HCT116 (cell line): ENCODE data around the gene MRPS18C. TPM values are rescaled to one million over a fixed set of nuclear protein-coding genes. Genes with fewer than 3 reads are reported as not detected.

Experiments used
- ATAC-seq: fragments of 200-7000 bp; cut with Tn5 transposase; 2 replicates; pipeline ENCODE4 v1.9.1; 2020; ENCODE audit warnings: mild to moderate bottlenecking, moderate library complexity
- Bru-seq: library from RNA; stranded (reverse); fragments of 400-500 nt; gene quantifications from one replicate; lab custom pipeline; 2021; lab: Mats Ljungman, UMichigan
- BruChase-seq, 2 experiments: library from RNA; stranded (reverse); fragments of 400-500 nt; gene quantifications; one replicate each; lab custom pipeline; 2021; lab: Mats Ljungman, UMichigan
- BruUV-seq: library from RNA; stranded (reverse); fragments of 400-500 nt; replicated peaks from 2 replicates; lab custom pipeline; 2021; lab: Mats Ljungman, UMichigan
- CTCF ChIA-PET: fragments of 300-600 bp; sonication (Branson Sonifier 250); formaldehyde crosslinking; loops from one replicate; lab custom pipeline; 2021; ENCODE audit warnings: antibody characterized with exemption; lab: Charles Lee
- POLR2A ChIA-PET: fragments of 300-600, 350-600 bp; sonication (Branson Sonifier 250); formaldehyde crosslinking; loops from one replicate; lab custom pipeline; 2021; ENCODE audit warnings: antibody characterized with exemption; lab: Charles Lee
- RAD21 ChIA-PET, 2 experiments: fragments of 300-600 bp; sonication (Branson Sonifier 250); formaldehyde crosslinking; loops; one replicate each; lab custom pipeline; 2023; ENCODE audit warnings: low total read pairs in 2 of 2; ENCODE audit not compliant: uncharacterized antibody in 2 of 2, unreplicated experiment in 2 of 2, low non-redundant PET in 1 of 2; lab: Charles Lee
- DNase-seq: peaks from one replicate; pipeline ENCODE4 v3.0.0-alpha.2; 2010; ENCODE audit warnings: low read depth, low spot score
- H2AFZ ChIP-seq: fragments of 200-600 bp; shearing (Covaris generic), sonication (generic); 2 replicates; pipeline ENCODE4 v1.6.1; 2017; ENCODE audit warnings: low read depth, mixed run types, mixed read lengths, antibody characterized with exemption, low read length; ENCODE audit not compliant: poor library complexity, severe bottlenecking
- H3K27ac ChIP-seq: 2 replicates; pipeline ENCODE4 v1.5.1; 2012; ENCODE audit warnings: low read depth, low read length
- H3K27me3 ChIP-seq: fragments of 200-600 bp; sonication (generic); 2 replicates; pipeline ENCODE4 v1.6.1; 2016; ENCODE audit warnings: mixed run types, low read length, mixed read lengths; ENCODE audit not compliant: insufficient read depth
- H3K36me3 ChIP-seq, 2 experiments: fragments of 200-500 bp in 1 of 2; fragments of 200-600 bp in 1 of 2; sonication (Bioruptor generic) in 1 of 2; sonication (generic) in 1 of 2; 2 replicates each; pipeline versions ENCODE4 v1.5.1 to v1.6.1; 2014 to 2016; ENCODE audit warnings: low read length in 2 of 2, inconsistent platforms in 1 of 2, mixed read lengths in 1 of 2, mixed run types in 1 of 2; ENCODE audit not compliant: insufficient read depth in 2 of 2, control insufficient read depth in 1 of 2
- H3K4me1 ChIP-seq, 2 experiments: fragments of 200-600 bp in 1 of 2; sonication (generic) in 1 of 2; 2 replicates each; pipeline versions ENCODE4 v1.5.1 to v1.6.1; 2012 to 2017; ENCODE audit warnings: low read length in 2 of 2, inconsistent platforms in 1 of 2, mild to moderate bottlenecking in 1 of 2, mixed read lengths in 1 of 2, mixed run types in 1 of 2, moderate library complexity in 1 of 2; ENCODE audit not compliant: insufficient read depth in 2 of 2, control insufficient read depth in 1 of 2
- H3K4me2 ChIP-seq: fragments of 200-600 bp; sonication (generic); 2 replicates; pipeline ENCODE4 v1.6.1; 2017; ENCODE audit warnings: mixed run types, low read length, mixed read lengths
- H3K4me3 ChIP-seq, 2 experiments: fragments of 200-600 bp in 1 of 2; sonication (generic) in 1 of 2; replicated peaks in 1 of 2; 2 replicates each; pipeline ENCODE4 v1.5.1; 2011 to 2016; ENCODE audit warnings: low read length in 2 of 2, control low read depth in 1 of 2, low read depth in 1 of 2, mild to moderate bottlenecking in 1 of 2, mixed read lengths in 1 of 2, mixed run types in 1 of 2
- H3K79me2 ChIP-seq: fragments of 200-600 bp; sonication (generic); 2 replicates; pipeline ENCODE4 v1.6.1; 2017; ENCODE audit warnings: mild to moderate bottlenecking, mixed run types, low read length, moderate library complexity, mixed read lengths; ENCODE audit not compliant: insufficient read depth
- H3K9ac ChIP-seq: fragments of 200-600 bp; sonication (generic); 2 replicates; pipeline ENCODE4 v1.6.1; 2016; ENCODE audit warnings: low read length, mixed read lengths
- H3K9me2 ChIP-seq: fragments of 200-600 bp; sonication (generic), shearing (Covaris generic); 2 replicates; pipeline ENCODE4 v1.6.1; 2017; ENCODE audit warnings: mixed run types, mild to moderate bottlenecking, moderate library complexity; ENCODE audit not compliant: insufficient read depth
- H3K9me3 ChIP-seq, 2 experiments: fragments of 200-500 bp in 1 of 2; fragments of 200-600 bp in 1 of 2; sonication (Bioruptor generic) in 1 of 2; sonication (generic) in 1 of 2; 2 replicates each; pipeline ENCODE4 v1.6.1; 2014 to 2017; ENCODE audit warnings: low read length in 2 of 2, mixed read lengths in 2 of 2, inconsistent platforms in 1 of 2, low read depth in 1 of 2, mild to moderate bottlenecking in 1 of 2, mixed run types in 1 of 2, moderate library complexity in 1 of 2; ENCODE audit not compliant: control insufficient read depth in 1 of 2, insufficient read depth in 1 of 2
- H4K20me1 ChIP-seq: fragments of 200-600 bp; sonication (generic), shearing (Covaris generic); 2 replicates; pipeline ENCODE4 v1.6.1; 2017; ENCODE audit warnings: mixed run types, mild to moderate bottlenecking, moderate library complexity; ENCODE audit not compliant: insufficient read depth
- CBX3 ChIP-seq: IDR thresholded peaks from 2 replicates; pipeline ENCODE4 v1.6.1; 2012; ENCODE audit warnings: low read depth
- CEBPB ChIP-seq: IDR thresholded peaks from 2 replicates; pipeline ENCODE4 v1.6.1; 2012; ENCODE audit warnings: low read depth
- EGR1 ChIP-seq: IDR thresholded peaks from 2 replicates; pipeline ENCODE4 v1.6.1; 2012; ENCODE audit warnings: low read depth
- ELF1 ChIP-seq: IDR thresholded peaks from 2 replicates; pipeline ENCODE4 v1.6.1; 2012; ENCODE audit warnings: low read depth, borderline replicate concordance
- EZH2 ChIP-seq: fragments of 200-600 bp; sonication (generic); IDR thresholded peaks from 2 replicates; pipeline ENCODE4 v1.6.1; 2017; ENCODE audit warnings: antibody characterized with exemption, mixed run types
- EZH2phosphoT487 ChIP-seq: fragments of 200-600 bp; IDR thresholded peaks from 2 replicates; pipeline ENCODE4 v1.6.1; 2018; ENCODE audit warnings: antibody characterized with exemption, borderline replicate concordance
- JUND ChIP-seq: IDR thresholded peaks from 2 replicates; pipeline ENCODE4 v1.6.1; 2012
- POLR2A ChIP-seq: IDR thresholded peaks from 2 replicates; pipeline ENCODE4 v1.7.0; 2011; ENCODE audit warnings: borderline replicate concordance; ENCODE audit not compliant: insufficient read depth, insufficient read length; ENCODE audit errors: extremely low read depth
- POLR2AphosphoS5 ChIP-seq: IDR thresholded peaks from 2 replicates; pipeline ENCODE4 v1.6.1; 2011; ENCODE audit warnings: mild to moderate bottlenecking, low read depth, low read length, moderate library complexity
- RAD21 ChIP-seq: IDR thresholded peaks from 2 replicates; pipeline ENCODE4 v1.6.1; 2012; ENCODE audit warnings: low read depth, mild to moderate bottlenecking
- SIN3A ChIP-seq: IDR thresholded peaks from 2 replicates; pipeline ENCODE4 v1.6.1; 2012; ENCODE audit warnings: low read depth
- SRF ChIP-seq: IDR thresholded peaks from 2 replicates; pipeline ENCODE4 v1.6.1; 2012; ENCODE audit warnings: low read depth
- TCF7L2 ChIP-seq: IDR thresholded peaks from 2 replicates; pipeline ENCODE4 v1.7.0; 2011; ENCODE audit warnings: borderline replicate concordance, inconsistent platforms; ENCODE audit not compliant: insufficient read depth, insufficient read length; ENCODE audit errors: extremely low read depth
- ZFX ChIP-seq: fragments of 450-650 bp; IDR thresholded peaks from 2 replicates; pipeline ENCODE4 v1.6.1; 2017
- ZNF274 ChIP-seq: fragments of 200-500 bp; sonication (Bioruptor generic); IDR thresholded peaks from 2 replicates; pipeline ENCODE4 v1.6.1; 2014; ENCODE audit warnings: mild to moderate bottlenecking, low read depth, low read length, inconsistent platforms
- intact Hi-C: fragments of 100-400 bp; cut with micrococcal nuclease; formaldehyde crosslinking; loops from 2 replicates; pipeline ENCODE4 v1.10.0; 2022
- long read RNA-seq: library from polyadenylated mRNA; unstranded; transcript quantifications from one replicate; pipeline ENCODE4 v2.0.0, GENCODE V29; 2021; ENCODE audit not compliant: unreplicated experiment
- polyA plus RNA-seq: library from polyadenylated mRNA; unstranded; fragments of >200 nt; gene quantifications from 2 replicates; pipeline ENCODE4 v1.2.1, GENCODE V29; 2012; ENCODE audit warnings: missing spikeins
- total RNA-seq: library from RNA; stranded (reverse); gene quantifications from one replicate; pipeline ENCODE4 v1.2.1, GENCODE V29; 2021; ENCODE audit not compliant: unreplicated experiment
- TF ChIP-seq, protein P1 (sequence below): IDR thresholded peaks from 2 replicates; pipeline ENCODE4 v1.6.1; 2011; ENCODE audit warnings: mild to moderate bottlenecking, low read length, moderate library complexity; ENCODE audit not compliant: insufficient replicate concordance; ENCODE audit errors: extremely low read depth
- TF ChIP-seq, protein P2 (sequence below): IDR thresholded peaks from 2 replicates; pipeline ENCODE4 v1.6.1; 2012; ENCODE audit warnings: low read depth

The MRPS18C gene
- 59.1 TPM for total RNA-seq
- polyA plus RNA-seq: 35.3 and 40.9 TPM in 2 replicates
- Bru-seq, nascent RNA: percentile 91 among the genes with signal in this experiment
- percentile 87 among the genes with signal in this experiment for BruChase-seq, experiment 1, labeled RNA remaining after a 6-hour chase
- percentile 76 among the genes with signal in this experiment for BruChase-seq, experiment 2, labeled RNA remaining after a 2-hour chase
- long read RNA-seq, transcript MRPS18C-201 (6 exons, 1,643 nt): major isoform, 54 of 72 reads
- long read RNA-seq, transcript MRPS18C-204 (5 exons, 666 nt): minor isoform, 9 of 72 reads
- long read RNA-seq, partial matches to known transcripts: 4 of 72 reads
- long read RNA-seq, other reads (novel, unspliced or antisense): 3 of 72 reads

DNA sequence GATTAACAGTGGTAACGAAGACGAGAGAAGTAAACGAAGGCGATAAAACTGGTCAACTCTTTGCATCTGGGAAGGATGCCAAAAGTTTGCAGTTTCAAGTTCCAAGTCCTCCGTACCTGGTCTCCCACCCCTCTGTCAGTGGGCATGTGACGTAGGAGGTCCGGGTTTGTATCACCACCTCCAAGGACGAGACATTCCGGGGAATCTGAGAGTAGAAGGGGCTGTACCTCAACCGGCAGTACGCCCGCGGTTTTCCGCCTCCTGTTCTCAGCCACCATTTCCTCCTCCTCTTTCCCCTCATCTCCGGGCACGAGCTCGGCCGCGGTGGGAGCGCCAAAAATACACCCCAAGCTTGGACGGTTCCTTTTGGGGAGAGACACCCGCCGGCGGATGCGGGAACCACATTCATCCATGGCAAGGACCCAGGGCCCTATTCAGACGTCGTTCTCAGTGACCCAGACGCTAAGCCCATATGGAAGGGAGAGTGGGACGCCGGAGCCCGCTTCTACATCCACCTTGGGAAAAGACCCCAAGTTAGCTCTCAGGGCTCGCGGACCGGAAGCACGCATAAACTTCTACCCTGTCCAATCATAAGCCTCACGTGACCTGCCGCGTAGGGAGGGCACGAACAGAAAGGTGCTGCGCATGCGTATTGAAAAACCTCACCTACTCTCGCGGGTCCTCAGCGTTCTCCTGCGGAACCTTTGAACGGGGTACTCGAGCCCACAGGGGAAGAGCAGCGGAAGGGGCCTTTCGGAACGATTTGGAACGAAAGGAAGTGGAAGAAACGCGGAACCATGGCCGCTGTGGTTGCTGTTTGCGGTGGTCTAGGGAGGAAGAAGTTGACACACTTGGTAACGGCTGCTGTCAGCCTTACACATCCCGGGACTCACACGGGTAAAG lies at the start of gene MRPS18C, which contains the start of gene HELQ:
Gene MRPS18C (plus strand): TSS at position 778 of the 903 bp plus-strand sequence. CDS start 20 bp downstream, at position 798.
Gene HELQ (minus strand): TSS at position 543 of the 903 bp plus-strand sequence. CDS start 130 bp downstream, at position 413.
- peak within 1 kb of the TSS; percentile 59 for H3K27ac ChIP-seq
- H3K79me2 ChIP-seq: peaks cover 53% of the 10 kb centered on the region
- peak within 1 kb of the TSS; percentile 90 to 94 for H3K4me3 ChIP-seq
- H3K4me1 ChIP-seq: peaks cover 10 to 15% of the 10 kb centered on the region in 2 experiments; a peak in 3 of 4 replicates
- intact Hi-C loops: no loop called here
- no peaks in the 10 kb centered on the region for H4K20me1 ChIP-seq
- H3K4me2 ChIP-seq: peak within 1 kb of the TSS; percentile 80
- peaks cover 19 to 26% of the 10 kb centered on the region in 2 experiments for H3K36me3 ChIP-seq
- H2AFZ ChIP-seq: peak within 1 kb of the TSS; percentile 75
- ChIA-PET POLR2A (no interaction called here), CTCF (interaction anchor here (0.5 to 1.7 kb wide), 3 partner anchors 36 to 381 kb away, joined by 3 to 4 read pairs (median 3); partner anchors contain the start of gene COQ2), RAD21 (no interaction called here)
- DNase-seq (peak; percentile 98), ATAC-seq (peak; percentile 93)
- peak within 1 kb of the TSS; percentile 84 for H3K9ac ChIP-seq
- H3K9me3 ChIP-seq: no peaks in the 10 kb centered on the region
- TSS peak; percentile 63 for BruUV-seq
- no peaks in the 10 kb centered on the region for H3K27me3 ChIP-seq
- no peaks in the 10 kb centered on the region for H3K9me2 ChIP-seq
- peak; percentile 87 for TF ChIP-seq SIN3A
- TF ChIP-seq, protein P1, sequence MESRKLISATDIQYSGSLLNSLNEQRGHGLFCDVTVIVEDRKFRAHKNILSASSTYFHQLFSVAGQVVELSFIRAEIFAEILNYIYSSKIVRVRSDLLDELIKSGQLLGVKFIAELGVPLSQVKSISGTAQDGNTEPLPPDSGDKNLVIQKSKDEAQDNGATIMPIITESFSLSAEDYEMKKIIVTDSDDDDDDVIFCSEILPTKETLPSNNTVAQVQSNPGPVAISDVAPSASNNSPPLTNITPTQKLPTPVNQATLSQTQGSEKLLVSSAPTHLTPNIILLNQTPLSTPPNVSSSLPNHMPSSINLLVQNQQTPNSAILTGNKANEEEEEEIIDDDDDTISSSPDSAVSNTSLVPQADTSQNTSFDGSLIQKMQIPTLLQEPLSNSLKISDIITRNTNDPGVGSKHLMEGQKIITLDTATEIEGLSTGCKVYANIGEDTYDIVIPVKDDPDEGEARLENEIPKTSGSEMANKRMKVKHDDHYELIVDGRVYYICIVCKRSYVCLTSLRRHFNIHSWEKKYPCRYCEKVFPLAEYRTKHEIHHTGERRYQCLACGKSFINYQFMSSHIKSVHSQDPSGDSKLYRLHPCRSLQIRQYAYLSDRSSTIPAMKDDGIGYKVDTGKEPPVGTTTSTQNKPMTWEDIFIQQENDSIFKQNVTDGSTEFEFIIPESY: peak; percentile 95
- TF ChIP-seq EZH2phosphoT487: no peak
- TF ChIP-seq POLR2AphosphoS5: peak; percentile 95
- TF ChIP-seq RAD21: no peak
- TF ChIP-seq ZNF274: no peak
- peak; percentile 87 for TF ChIP-seq POLR2A
- peak; percentile 83 for TF ChIP-seq ELF1
- peak; percentile 88 for TF ChIP-seq TCF7L2
- no peak for TF ChIP-seq JUND
- TF ChIP-seq, protein P2, sequence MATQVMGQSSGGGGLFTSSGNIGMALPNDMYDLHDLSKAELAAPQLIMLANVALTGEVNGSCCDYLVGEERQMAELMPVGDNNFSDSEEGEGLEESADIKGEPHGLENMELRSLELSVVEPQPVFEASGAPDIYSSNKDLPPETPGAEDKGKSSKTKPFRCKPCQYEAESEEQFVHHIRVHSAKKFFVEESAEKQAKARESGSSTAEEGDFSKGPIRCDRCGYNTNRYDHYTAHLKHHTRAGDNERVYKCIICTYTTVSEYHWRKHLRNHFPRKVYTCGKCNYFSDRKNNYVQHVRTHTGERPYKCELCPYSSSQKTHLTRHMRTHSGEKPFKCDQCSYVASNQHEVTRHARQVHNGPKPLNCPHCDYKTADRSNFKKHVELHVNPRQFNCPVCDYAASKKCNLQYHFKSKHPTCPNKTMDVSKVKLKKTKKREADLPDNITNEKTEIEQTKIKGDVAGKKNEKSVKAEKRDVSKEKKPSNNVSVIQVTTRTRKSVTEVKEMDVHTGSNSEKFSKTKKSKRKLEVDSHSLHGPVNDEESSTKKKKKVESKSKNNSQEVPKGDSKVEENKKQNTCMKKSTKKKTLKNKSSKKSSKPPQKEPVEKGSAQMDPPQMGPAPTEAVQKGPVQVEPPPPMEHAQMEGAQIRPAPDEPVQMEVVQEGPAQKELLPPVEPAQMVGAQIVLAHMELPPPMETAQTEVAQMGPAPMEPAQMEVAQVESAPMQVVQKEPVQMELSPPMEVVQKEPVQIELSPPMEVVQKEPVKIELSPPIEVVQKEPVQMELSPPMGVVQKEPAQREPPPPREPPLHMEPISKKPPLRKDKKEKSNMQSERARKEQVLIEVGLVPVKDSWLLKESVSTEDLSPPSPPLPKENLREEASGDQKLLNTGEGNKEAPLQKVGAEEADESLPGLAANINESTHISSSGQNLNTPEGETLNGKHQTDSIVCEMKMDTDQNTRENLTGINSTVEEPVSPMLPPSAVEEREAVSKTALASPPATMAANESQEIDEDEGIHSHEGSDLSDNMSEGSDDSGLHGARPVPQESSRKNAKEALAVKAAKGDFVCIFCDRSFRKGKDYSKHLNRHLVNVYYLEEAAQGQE: no peak
- TF ChIP-seq EZH2: no peak
- TF ChIP-seq EGR1: no peak
- no peak for TF ChIP-seq CEBPB
- TF ChIP-seq SRF: peak; percentile 85
- peak; percentile 99 for TF ChIP-seq CBX3
- no peak for TF ChIP-seq ZFX
